GM23338 (cell line): Measurements from ENCODE around the gene TFAP2A. TPM values are rescaled to one million over a fixed set of nuclear protein-coding genes. Genes with fewer than 3 reads are reported as not detected.

Source experiments
- ATAC-seq: fragments of 200-7000 bp; cut with Tn5 transposase; 3 replicates; pipeline ENCODE4 v1.9.1; 2020
- DNase-seq: peaks from one replicate; pipeline ENCODE4 v3.0.0-alpha.2; 2015; ENCODE audit warnings: low spot score
- H2AFZ ChIP-seq: fragments of 200-600 bp; sonication (generic); 2 replicates; pipeline ENCODE4 v1.8.0; 2016; ENCODE audit warnings: antibody characterized with exemption, mild to moderate bottlenecking, moderate library complexity
- H3F3A ChIP-seq: fragments of 200-600 bp; sonication (generic); replicated peaks from 2 replicates; pipeline ENCODE4 v1.8.0; 2017; ENCODE audit warnings: antibody characterized with exemption, mixed run types, low read depth
- H3K27ac ChIP-seq: fragments of 200-600 bp; sonication (generic); 2 replicates; pipeline ENCODE4 v1.6.1; 2016; ENCODE audit warnings: low read depth
- H3K27me3 ChIP-seq: fragments of 200-600 bp; sonication (generic); 2 replicates; pipeline ENCODE4 v1.8.0; 2016; ENCODE audit warnings: mild to moderate bottlenecking, mixed run types, moderate library complexity; ENCODE audit not compliant: insufficient read depth
- H3K36me3 ChIP-seq: fragments of 200-600 bp; sonication (generic); 2 replicates; pipeline ENCODE4 v1.8.0; 2016; ENCODE audit warnings: mild to moderate bottlenecking; ENCODE audit not compliant: insufficient read depth
- H3K4me1 ChIP-seq: fragments of 200-600 bp; sonication (generic); 2 replicates; pipeline ENCODE4 v1.8.0; 2016; ENCODE audit warnings: mild to moderate bottlenecking, moderate library complexity; ENCODE audit not compliant: insufficient read depth
- H3K4me2 ChIP-seq: fragments of 200-600 bp; sonication (generic); 2 replicates; pipeline ENCODE4 v1.7.1; 2017; ENCODE audit warnings: mixed run types
- H3K4me3 ChIP-seq: fragments of 200-600 bp; sonication (generic); 2 replicates; pipeline ENCODE4 v1.6.1; 2016; ENCODE audit warnings: mixed run types
- H3K79me2 ChIP-seq: fragments of 200-600 bp; sonication (generic); replicated peaks from 2 replicates; pipeline ENCODE4 v1.8.0; 2017; ENCODE audit warnings: mild to moderate bottlenecking; ENCODE audit not compliant: insufficient read depth
- H3K9me2 ChIP-seq: fragments of 200-600 bp; sonication (generic); 2 replicates; pipeline ENCODE4 v1.8.0; 2017; ENCODE audit not compliant: insufficient read depth
- H4K20me1 ChIP-seq: fragments of 200-600 bp; sonication (generic); replicated peaks from 2 replicates; pipeline ENCODE4 v1.8.0; 2017; ENCODE audit warnings: mild to moderate bottlenecking; ENCODE audit not compliant: insufficient read depth
- H3K27ac Mint-ChIP-seq: 2 replicates; pipeline ENCODE4 v1.8.0; 2020; ENCODE audit warnings: inconsistent platforms, mild to moderate bottlenecking, moderate library complexity, mixed read lengths
- H3K27me3 Mint-ChIP-seq: 3 replicates; pipeline ENCODE4 v1.8.0; 2022; ENCODE audit warnings: low read depth, mild to moderate bottlenecking, moderate library complexity, mixed read lengths, inconsistent platforms; ENCODE audit not compliant: insufficient read depth, poor library complexity
- H3K36me3 Mint-ChIP-seq: 3 replicates; pipeline ENCODE4 v1.8.0; 2021; ENCODE audit warnings: low read depth, mild to moderate bottlenecking, inconsistent platforms, moderate library complexity, mixed read lengths
- H3K4me1 Mint-ChIP-seq: 3 replicates; pipeline ENCODE4 v1.8.0; 2020; ENCODE audit warnings: mild to moderate bottlenecking, inconsistent platforms, mixed read lengths
- H3K4me3 Mint-ChIP-seq: 3 replicates; pipeline ENCODE4 v1.8.0; 2021; ENCODE audit warnings: moderate library complexity, mild to moderate bottlenecking, inconsistent platforms, mixed read lengths
- H3K9me3 Mint-ChIP-seq: 3 replicates; pipeline ENCODE4 v1.8.0; 2020; ENCODE audit warnings: moderate library complexity, mild to moderate bottlenecking, inconsistent platforms, mixed read lengths
- CREB1 ChIP-seq: fragments of 250-450 bp; sonication (Bioruptor Pico); IDR thresholded peaks from 2 replicates; pipeline ENCODE4 v1.5.0; 2020; ENCODE audit warnings: low read depth, mild to moderate bottlenecking, moderate library complexity
- EZH2 ChIP-seq: fragments of 200-600 bp; sonication (generic); IDR thresholded peaks from one replicate; pipeline ENCODE4 v1.8.0; 2017; ENCODE audit warnings: antibody characterized with exemption, mild to moderate bottlenecking, low read depth; ENCODE audit not compliant: unreplicated experiment
- EZH2phosphoT487 ChIP-seq: fragments of 200-600 bp; sonication (generic); IDR thresholded peaks from one replicate; pipeline ENCODE4 v1.8.1; 2018; ENCODE audit warnings: antibody characterized with exemption; ENCODE audit not compliant: unreplicated experiment
- JUNB ChIP-seq: IDR thresholded peaks from one replicate; pipeline ENCODE4 v1.6.1; 2016; ENCODE audit warnings: antibody characterized with exemption; ENCODE audit not compliant: unreplicated experiment
- NANOG ChIP-seq: IDR thresholded peaks from 2 replicates; pipeline ENCODE4 v1.6.1; 2016; ENCODE audit warnings: antibody characterized with exemption, borderline replicate concordance
- POLR2AphosphoS5 ChIP-seq: IDR thresholded peaks from 2 replicates; pipeline ENCODE4 v1.6.1; 2016; ENCODE audit warnings: antibody characterized with exemption, low read depth
- ZNF114 ChIP-seq: fragments of 250-450 bp; sonication (Bioruptor Pico); IDR thresholded peaks from 2 replicates; pipeline ENCODE4 v1.5.0; 2020; ENCODE audit warnings: mild to moderate bottlenecking, moderate library complexity
- ZNF331 ChIP-seq: fragments of 250-450 bp; sonication (Bioruptor Pico); IDR thresholded peaks from 2 replicates; pipeline ENCODE4 v1.5.0; 2020; ENCODE audit warnings: low read depth, mild to moderate bottlenecking, moderate library complexity
- polyA plus RNA-seq: library from polyadenylated mRNA; unstranded; fragments of >200 nt; fragmentation: Nextera tagmentation; extraction: Ambion mirVana; gene quantifications from 2 replicates; pipeline ENCODE4 v1.2.1, GENCODE V29; 2016
- total RNA-seq: library from RNA; depleted of rRNA; stranded (reverse); fragments of >200 nt; shearing (Covaris generic); gene quantifications from 2 replicates; pipeline ENCODE4 v1.2.3, GENCODE V29; 2014
- TF ChIP-seq, protein P1 (sequence below), 2 experiments: fragments of 200-600 bp in 1 of 2; sonication (generic) in 1 of 2; conservative IDR thresholded peaks; 2 replicates each; pipeline versions ENCODE4 v1.5.1 to v1.6.1; 2016 to 2017; ENCODE audit warnings: antibody characterized with exemption in 2 of 2, low read depth in 2 of 2, mild to moderate bottlenecking in 2 of 2, moderate library complexity in 1 of 2
- TF ChIP-seq, protein P2 (sequence below): IDR thresholded peaks from one replicate; pipeline ENCODE4 v1.6.1; 2018; ENCODE audit warnings: antibody characterized with exemption; ENCODE audit not compliant: unreplicated experiment
- TF ChIP-seq, protein P3 (sequence below): IDR thresholded peaks from 2 replicates; pipeline ENCODE4 v1.6.1; 2016; ENCODE audit warnings: antibody characterized with exemption

TFAP2A gene
- total and polyA plus RNA-seq, 2 experiments from 2014 or later: not detected

DNA sequence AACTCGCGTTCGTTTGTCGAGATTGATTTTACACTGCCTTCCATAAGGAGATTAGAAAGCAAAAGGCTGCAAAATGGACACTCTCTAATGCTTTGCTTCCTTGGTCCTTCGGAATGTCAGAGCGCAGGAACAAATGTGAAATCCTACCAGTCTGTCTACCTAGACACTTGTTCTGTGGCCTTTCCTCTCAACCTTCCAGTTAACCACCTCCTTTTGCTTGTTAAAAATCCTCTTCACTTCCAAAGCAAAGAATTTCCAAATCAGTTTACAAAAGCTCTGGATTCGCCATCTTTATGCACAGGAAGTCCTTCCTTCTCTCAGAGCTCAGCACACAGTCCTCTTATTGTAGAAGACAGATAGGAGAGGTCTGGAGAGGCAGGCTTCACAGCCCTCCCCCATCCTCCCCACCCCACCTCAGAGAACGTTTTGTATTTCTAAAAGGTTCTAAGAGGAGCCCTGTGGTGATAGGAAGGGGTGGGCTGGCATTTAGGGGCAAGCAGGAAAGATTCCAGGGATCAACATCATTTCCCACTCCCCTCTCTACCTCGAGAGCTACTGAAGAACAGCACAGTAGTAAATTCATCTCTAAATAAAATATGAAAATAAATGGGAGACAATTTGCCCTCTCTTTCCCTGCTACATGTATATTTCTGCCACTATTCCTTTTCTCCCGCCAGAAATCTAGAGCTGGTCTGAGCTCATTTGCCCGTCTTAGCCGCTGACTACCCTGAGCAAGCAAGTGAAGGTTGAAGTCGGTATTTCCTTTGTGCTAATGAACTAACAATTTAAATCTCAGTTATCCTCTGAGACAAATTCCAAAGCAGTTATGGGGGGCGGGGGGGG lies 18.9 kb downstream of the TFAP2A start:
- peak overlapping the region; percentile 74 for H3K4me2 ChIP-seq
- H3K36me3 Mint-ChIP-seq: no peaks in the 10 kb centered on the region
- no peak overlapping the region for H3K27ac ChIP-seq
- H3K4me1 ChIP-seq: peaks cover 94% of the 10 kb centered on the region
- H3K27me3 Mint-ChIP-seq: peaks cover 99% of the 10 kb centered on the region
- peak overlapping the region; percentile 40; the same call in 2 of the 3 replicates for H3K4me3 Mint-ChIP-seq
- peak overlapping the region; percentile 45 for H3K4me3 ChIP-seq
- 0 out of 2 replicates have a peak, but pooled peaks cover 8% of the 10 kb centered on the region for H4K20me1 ChIP-seq
- no peak overlapping the region for H3K27ac Mint-ChIP-seq
- H3K9me2 ChIP-seq: no peaks in the 10 kb centered on the region
- TF ChIP-seq POLR2AphosphoS5 (no peak), EZH2 (peak; percentile 57), NANOG (peak; percentile 27; the same call in 1 of the 2 replicates)
- H3K27me3 ChIP-seq: peaks cover 99% of the 10 kb centered on the region
- no peak overlapping the region for H2AFZ ChIP-seq
- peak; percentile 69 for DNase-seq
- peak; percentile 56 for ATAC-seq
- H3K4me1 Mint-ChIP-seq: peaks cover 65% of the 10 kb centered on the region
- H3K9me3 Mint-ChIP-seq: no peaks in the 10 kb centered on the region
- no peaks in the 10 kb centered on the region for H3K36me3 ChIP-seq
- H3K79me2 ChIP-seq: no peaks in the 10 kb centered on the region
- peaks cover 36% of the 10 kb centered on the region for H3F3A ChIP-seq

DNA sequence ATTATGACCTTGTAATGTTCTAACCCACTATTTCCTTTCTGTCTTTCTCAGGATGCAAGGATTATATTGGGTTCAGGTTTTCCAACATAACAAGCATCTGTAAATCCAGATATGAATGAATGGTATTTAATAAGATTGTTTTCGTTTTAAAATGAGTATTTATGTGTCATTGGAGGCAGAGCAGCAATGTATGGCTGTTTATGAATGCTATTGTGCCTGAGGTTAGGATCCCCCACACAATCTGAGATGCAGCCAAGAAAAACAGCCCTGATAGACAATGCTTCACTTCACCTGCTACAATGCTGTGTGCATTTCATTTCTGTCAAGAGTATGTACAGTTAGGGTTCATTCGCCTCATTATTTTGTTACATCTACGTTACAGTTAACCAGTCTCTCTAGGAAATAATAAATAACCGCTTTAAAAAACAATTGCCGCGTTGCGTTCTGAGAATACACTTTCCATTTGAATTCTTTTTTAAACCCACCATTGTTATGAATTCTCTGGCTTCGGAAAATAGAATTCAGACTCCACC lies 19.6 kb downstream of the TFAP2A start:
- H3K27ac ChIP-seq: no peak overlapping the region
- peak overlapping the region; percentile 40; the same call in 1 of the 3 replicates for H3K4me3 Mint-ChIP-seq
- H3K4me3 ChIP-seq: peak overlapping the region; percentile 45
- H3K27me3 Mint-ChIP-seq: peaks cover 99% of the 10 kb centered on the region
- no peaks in the 10 kb centered on the region for H3K36me3 ChIP-seq
- H3K4me1 Mint-ChIP-seq: peaks cover 62% of the 10 kb centered on the region
- peak overlapping the region; percentile 74 for H3K4me2 ChIP-seq
- no peak overlapping the region for H2AFZ ChIP-seq
- H4K20me1 ChIP-seq: 0 out of 2 replicates have a peak, but pooled peaks cover 8% of the 10 kb centered on the region
- no peaks in the 10 kb centered on the region for H3K36me3 Mint-ChIP-seq
- no peaks in the 10 kb centered on the region for H3K79me2 ChIP-seq
- H3K27me3 ChIP-seq: peaks cover 99% of the 10 kb centered on the region
- ATAC-seq (no peak), DNase-seq (no peak)
- H3K9me2 ChIP-seq: no peaks in the 10 kb centered on the region
- peaks cover 36% of the 10 kb centered on the region for H3F3A ChIP-seq
- H3K27ac Mint-ChIP-seq: no peak overlapping the region
- no peaks in the 10 kb centered on the region for H3K9me3 Mint-ChIP-seq
- peaks cover 92% of the 10 kb centered on the region for H3K4me1 ChIP-seq
- no peak for TF ChIP-seq JUNB
- no peak for TF ChIP-seq CREB1
- TF ChIP-seq EZH2: no peak
- TF ChIP-seq ZNF114 (CRISPR knock-in tag): no peak
- no peak for TF ChIP-seq ZNF331
- TF ChIP-seq, protein P1, sequence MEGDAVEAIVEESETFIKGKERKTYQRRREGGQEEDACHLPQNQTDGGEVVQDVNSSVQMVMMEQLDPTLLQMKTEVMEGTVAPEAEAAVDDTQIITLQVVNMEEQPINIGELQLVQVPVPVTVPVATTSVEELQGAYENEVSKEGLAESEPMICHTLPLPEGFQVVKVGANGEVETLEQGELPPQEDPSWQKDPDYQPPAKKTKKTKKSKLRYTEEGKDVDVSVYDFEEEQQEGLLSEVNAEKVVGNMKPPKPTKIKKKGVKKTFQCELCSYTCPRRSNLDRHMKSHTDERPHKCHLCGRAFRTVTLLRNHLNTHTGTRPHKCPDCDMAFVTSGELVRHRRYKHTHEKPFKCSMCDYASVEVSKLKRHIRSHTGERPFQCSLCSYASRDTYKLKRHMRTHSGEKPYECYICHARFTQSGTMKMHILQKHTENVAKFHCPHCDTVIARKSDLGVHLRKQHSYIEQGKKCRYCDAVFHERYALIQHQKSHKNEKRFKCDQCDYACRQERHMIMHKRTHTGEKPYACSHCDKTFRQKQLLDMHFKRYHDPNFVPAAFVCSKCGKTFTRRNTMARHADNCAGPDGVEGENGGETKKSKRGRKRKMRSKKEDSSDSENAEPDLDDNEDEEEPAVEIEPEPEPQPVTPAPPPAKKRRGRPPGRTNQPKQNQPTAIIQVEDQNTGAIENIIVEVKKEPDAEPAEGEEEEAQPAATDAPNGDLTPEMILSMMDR (conservative IDR thresholded peaks at IDR 0.05; ENCODE audit: low read depth in 2 of 2): no peak
- TF ChIP-seq, protein P2, sequence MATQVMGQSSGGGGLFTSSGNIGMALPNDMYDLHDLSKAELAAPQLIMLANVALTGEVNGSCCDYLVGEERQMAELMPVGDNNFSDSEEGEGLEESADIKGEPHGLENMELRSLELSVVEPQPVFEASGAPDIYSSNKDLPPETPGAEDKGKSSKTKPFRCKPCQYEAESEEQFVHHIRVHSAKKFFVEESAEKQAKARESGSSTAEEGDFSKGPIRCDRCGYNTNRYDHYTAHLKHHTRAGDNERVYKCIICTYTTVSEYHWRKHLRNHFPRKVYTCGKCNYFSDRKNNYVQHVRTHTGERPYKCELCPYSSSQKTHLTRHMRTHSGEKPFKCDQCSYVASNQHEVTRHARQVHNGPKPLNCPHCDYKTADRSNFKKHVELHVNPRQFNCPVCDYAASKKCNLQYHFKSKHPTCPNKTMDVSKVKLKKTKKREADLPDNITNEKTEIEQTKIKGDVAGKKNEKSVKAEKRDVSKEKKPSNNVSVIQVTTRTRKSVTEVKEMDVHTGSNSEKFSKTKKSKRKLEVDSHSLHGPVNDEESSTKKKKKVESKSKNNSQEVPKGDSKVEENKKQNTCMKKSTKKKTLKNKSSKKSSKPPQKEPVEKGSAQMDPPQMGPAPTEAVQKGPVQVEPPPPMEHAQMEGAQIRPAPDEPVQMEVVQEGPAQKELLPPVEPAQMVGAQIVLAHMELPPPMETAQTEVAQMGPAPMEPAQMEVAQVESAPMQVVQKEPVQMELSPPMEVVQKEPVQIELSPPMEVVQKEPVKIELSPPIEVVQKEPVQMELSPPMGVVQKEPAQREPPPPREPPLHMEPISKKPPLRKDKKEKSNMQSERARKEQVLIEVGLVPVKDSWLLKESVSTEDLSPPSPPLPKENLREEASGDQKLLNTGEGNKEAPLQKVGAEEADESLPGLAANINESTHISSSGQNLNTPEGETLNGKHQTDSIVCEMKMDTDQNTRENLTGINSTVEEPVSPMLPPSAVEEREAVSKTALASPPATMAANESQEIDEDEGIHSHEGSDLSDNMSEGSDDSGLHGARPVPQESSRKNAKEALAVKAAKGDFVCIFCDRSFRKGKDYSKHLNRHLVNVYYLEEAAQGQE: no peak
- no peak for TF ChIP-seq NANOG
- TF ChIP-seq, protein P3, sequence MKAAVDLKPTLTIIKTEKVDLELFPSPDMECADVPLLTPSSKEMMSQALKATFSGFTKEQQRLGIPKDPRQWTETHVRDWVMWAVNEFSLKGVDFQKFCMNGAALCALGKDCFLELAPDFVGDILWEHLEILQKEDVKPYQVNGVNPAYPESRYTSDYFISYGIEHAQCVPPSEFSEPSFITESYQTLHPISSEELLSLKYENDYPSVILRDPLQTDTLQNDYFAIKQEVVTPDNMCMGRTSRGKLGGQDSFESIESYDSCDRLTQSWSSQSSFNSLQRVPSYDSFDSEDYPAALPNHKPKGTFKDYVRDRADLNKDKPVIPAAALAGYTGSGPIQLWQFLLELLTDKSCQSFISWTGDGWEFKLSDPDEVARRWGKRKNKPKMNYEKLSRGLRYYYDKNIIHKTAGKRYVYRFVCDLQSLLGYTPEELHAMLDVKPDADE: no peak
- TF ChIP-seq POLR2AphosphoS5: no peak
- no peak for TF ChIP-seq EZH2phosphoT487
